HFFc6 (cell line): Measurements from ENCODE around the gene EAF2. TPM values are rescaled to one million over a fixed set of nuclear protein-coding genes. Genes with fewer than 3 reads are reported as not detected.

Source experiments
- DNase-seq: peaks from one replicate; pipeline ENCODE4 v3.0.0-alpha.2; 2018
- H3K27ac Mint-ChIP-seq: 2 replicates; pipeline ENCODE4 v1.8.0; 2020; ENCODE audit warnings: mild to moderate bottlenecking, mixed read lengths
- H3K27me3 Mint-ChIP-seq: 2 replicates; pipeline ENCODE4 v1.8.0; 2021; ENCODE audit warnings: mild to moderate bottlenecking, moderate library complexity, mixed read lengths; ENCODE audit not compliant: insufficient read depth
- H3K36me3 Mint-ChIP-seq: 2 replicates; pipeline ENCODE4 v1.8.0; 2021; ENCODE audit warnings: low read depth, mixed read lengths
- H3K4me1 Mint-ChIP-seq: 2 replicates; pipeline ENCODE4 v1.8.0; 2020; ENCODE audit warnings: low read depth, mixed read lengths
- H3K4me3 Mint-ChIP-seq: 2 replicates; pipeline ENCODE4 v1.8.0; 2020; ENCODE audit warnings: mild to moderate bottlenecking, moderate library complexity, mixed read lengths
- H3K9me3 Mint-ChIP-seq: 2 replicates; pipeline ENCODE4 v1.8.0; 2020; ENCODE audit warnings: mild to moderate bottlenecking, mixed read lengths
- CTCF ChIP-seq: fragments of 200-600 bp; sonication (generic); IDR thresholded peaks from 2 replicates; pipeline ENCODE4 v1.5.0; 2021; ENCODE audit warnings: antibody characterized with exemption, mild to moderate bottlenecking
- total RNA-seq, 6 experiments: library from RNA; stranded (reverse); fragmentation: NEBNext Ultra II Directional; extraction: Animal tissue kit (Norgen Biotek cat#: 25700); gene quantifications; 2 replicates in 1 of 6; 3 replicates in 5 of 6; pipeline ENCODE4 v1.2.3, GENCODE V29; 2021

The EAF2 gene
- total RNA-seq, 6 experiments from 2014 or later: 1.4 to 1.8 (median 1.7) TPM

GRCh38 chr3:121821421-121822199, 13.4 kb upstream of the EAF2 start:
- Mint-ChIP-seq H3K27me3 (no peaks in the 10 kb centered on the region), H3K36me3 (peaks cover 80% of the 10 kb centered on the region), H3K4me1 (peaks cover 6% of the 10 kb centered on the region; the same call in 1 of the 2 replicates), H3K4me3 (no peak overlapping the region), H3K9me3 (peaks cover 25% of the 10 kb centered on the region), H3K27ac (no peak overlapping the region)
- no peak for TF ChIP-seq CTCF
- no peak for DNase-seq

- no peak for DNase-seq
- H3K4me3 Mint-ChIP-seq: no peak overlapping the region
- H3K27ac Mint-ChIP-seq: no peak overlapping the region
- H3K9me3 Mint-ChIP-seq: peaks cover 25% of the 10 kb centered on the region
- peaks cover 6% of the 10 kb centered on the region; the same call in 1 of the 2 replicates for H3K4me1 Mint-ChIP-seq
- H3K36me3 Mint-ChIP-seq: peaks cover 80% of the 10 kb centered on the region
- no peak for TF ChIP-seq CTCF
- H3K27me3 Mint-ChIP-seq: no peaks in the 10 kb centered on the region
These were observed 12.0 kb upstream of the EAF2 start for GRCh38 chr3:121822973-121823372.

- H3K9me3 Mint-ChIP-seq: no peaks in the 10 kb centered on the region
- peaks cover 29% of the 10 kb centered on the region for H3K4me1 Mint-ChIP-seq
- H3K27ac Mint-ChIP-seq: peak overlapping the region; percentile 87
- TF ChIP-seq CTCF: no peak
- peak overlapping the region; percentile 97 for H3K4me3 Mint-ChIP-seq
- H3K36me3 Mint-ChIP-seq: peaks cover 11% of the 10 kb centered on the region; the same call in 1 of the 2 replicates
- no peak for DNase-seq
- no peaks in the 10 kb centered on the region for H3K27me3 Mint-ChIP-seq
These were observed 795 bp upstream of the EAF2 start for GRCh38 chr3:121834157-121834670.

- Mint-ChIP-seq H3K9me3 (no peaks in the 10 kb centered on the region), H3K4me1 (peaks cover 29% of the 10 kb centered on the region), H3K27ac (peak overlapping the region; percentile 87; the same call in 1 of the 2 replicates), H3K4me3 (peak overlapping the region; percentile 97), H3K27me3 (no peaks in the 10 kb centered on the region), H3K36me3 (peaks cover 11% of the 10 kb centered on the region; the same call in 1 of the 2 replicates)
- DNase-seq: no peak
- no peak for TF ChIP-seq CTCF
These were observed 424 bp downstream of the EAF2 start for GRCh38 chr3:121835465-121835801.

- no peak for DNase-seq
- Mint-ChIP-seq H3K27ac (no peak overlapping the region), H3K9me3 (no peaks in the 10 kb centered on the region), H3K4me3 (peak overlapping the region; percentile 97; the same call in 1 of the 2 replicates), H3K36me3 (peaks cover 11% of the 10 kb centered on the region; the same call in 1 of the 2 replicates), H3K27me3 (no peaks in the 10 kb centered on the region), H3K4me1 (peaks cover 29% of the 10 kb centered on the region)
- no peak for TF ChIP-seq CTCF
These were observed 1.1 kb downstream of the EAF2 start for GRCh38 chr3:121836064-121836463.
